NCI-H774 (cell line): ENCODE measurements around the gene IMMP2L.

Experiments used
- DNase-seq: peaks from one replicate; lab custom pipeline; 2025; lab: John Stamatoyannopoulos, UW

Gene IMMP2L

GRCh38 chr7:110623436-110623835 is 938.9 kb downstream of the IMMP2L start:
- no peak for DNase-seq

GRCh38 chr7:110621289-110621688 is 941.0 kb downstream of the IMMP2L start:
- no peak for DNase-seq

- no peak for DNase-seq
Observed at GRCh38 chr7:110620110-110620735, 942.1 kb downstream of the IMMP2L start.
